A549 treated with CORT108297 at 1 μM for 4 hours (cell line): ENCODE measurements around the gene CDC42EP5. TPM values are rescaled to one million over a fixed set of nuclear protein-coding genes. Genes with fewer than 3 reads are reported as not detected.

Experiments
- total RNA-seq: library from RNA; stranded (reverse); fragments of 200-300 nt; extraction: Qiagen RNA extraction; gene quantifications from 5 replicates; pipeline ENCODE4 v1.2.3, GENCODE V29; 2022

Gene CDC42EP5, protein sequence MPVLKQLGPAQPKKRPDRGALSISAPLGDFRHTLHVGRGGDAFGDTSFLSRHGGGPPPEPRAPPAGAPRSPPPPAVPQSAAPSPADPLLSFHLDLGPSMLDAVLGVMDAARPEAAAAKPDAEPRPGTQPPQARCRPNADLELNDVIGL
- total RNA-seq = not detected in 5 replicates

DNA sequence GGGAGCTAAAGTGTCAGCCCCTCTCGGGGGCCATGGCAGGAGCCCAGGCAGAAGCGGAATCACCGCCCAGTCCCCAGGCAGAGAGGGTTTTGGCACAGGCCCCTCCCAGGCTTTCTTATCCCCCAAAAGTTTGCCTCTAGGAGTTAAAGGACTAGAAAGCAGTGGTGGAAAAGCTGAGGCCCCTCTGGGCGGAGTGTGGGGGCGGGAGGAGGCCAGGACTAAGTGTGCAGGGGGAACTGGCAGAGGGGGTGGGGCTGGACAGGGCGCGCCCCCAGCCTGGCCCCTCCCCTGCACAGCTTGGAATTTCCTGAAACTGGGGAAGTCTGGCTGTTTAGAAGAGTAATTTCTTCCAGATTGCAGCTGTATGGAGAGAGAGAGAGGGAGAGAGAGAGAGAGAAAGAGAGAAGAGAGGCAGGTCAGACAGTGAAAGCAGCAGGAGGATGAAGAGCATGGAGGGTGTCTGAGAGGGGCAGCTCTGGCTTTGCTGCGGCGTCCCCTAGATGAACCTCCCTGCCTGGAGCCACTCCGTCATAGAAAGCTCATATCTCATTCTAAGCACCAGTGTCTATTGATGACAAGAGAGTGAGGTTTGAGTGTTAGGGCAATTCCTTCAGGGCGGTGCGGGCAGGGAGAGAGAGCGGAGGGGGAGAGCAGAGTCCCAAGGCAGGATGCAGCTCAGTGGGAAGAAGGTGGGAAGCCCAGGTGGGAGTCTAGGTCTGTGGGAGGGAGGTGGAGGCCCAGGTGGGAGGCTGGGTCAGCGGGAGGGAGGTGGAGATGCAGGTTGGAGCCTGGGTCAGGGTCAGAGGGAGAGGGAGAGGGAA, at the start of gene CDC42EP5:
TSS of gene CDC42EP5 (minus strand) at position 226 of the 821 bp plus-strand sequence. CDS start 7,749 bp downstream, outside the sequence.

DNA sequence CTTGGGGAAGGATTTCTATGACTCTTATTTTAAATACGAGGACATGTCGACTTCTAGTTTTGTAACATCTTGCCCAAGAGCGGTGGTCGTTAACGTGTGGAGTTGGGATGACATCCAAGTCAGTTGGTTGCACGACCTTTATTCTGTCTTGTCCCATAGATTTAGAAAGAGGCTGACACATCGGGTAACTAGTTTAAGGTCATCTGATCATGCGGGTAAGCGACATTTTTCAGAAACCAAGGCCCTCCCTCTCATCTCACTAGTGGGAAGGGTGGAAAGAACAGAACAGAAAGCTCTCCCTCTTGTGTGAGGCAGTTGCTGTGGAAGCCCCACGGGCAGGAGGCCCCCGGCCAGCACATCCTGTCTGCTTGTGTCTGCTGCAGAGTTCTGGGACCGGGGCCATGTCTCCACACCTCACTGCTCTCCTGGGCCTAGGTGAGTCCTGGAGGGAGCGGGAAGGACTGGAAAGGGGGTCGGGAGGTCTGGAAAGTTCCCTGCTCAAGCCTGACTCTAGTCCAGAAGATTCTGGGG, 29.5 kb upstream of the CDC42EP5 start, which contains the start of gene LAIR2:
TSS of gene LAIR2 (plus strand) at position 314 of the 531 bp plus-strand sequence. CDS start at position 402, 88 bp downstream.

DNA sequence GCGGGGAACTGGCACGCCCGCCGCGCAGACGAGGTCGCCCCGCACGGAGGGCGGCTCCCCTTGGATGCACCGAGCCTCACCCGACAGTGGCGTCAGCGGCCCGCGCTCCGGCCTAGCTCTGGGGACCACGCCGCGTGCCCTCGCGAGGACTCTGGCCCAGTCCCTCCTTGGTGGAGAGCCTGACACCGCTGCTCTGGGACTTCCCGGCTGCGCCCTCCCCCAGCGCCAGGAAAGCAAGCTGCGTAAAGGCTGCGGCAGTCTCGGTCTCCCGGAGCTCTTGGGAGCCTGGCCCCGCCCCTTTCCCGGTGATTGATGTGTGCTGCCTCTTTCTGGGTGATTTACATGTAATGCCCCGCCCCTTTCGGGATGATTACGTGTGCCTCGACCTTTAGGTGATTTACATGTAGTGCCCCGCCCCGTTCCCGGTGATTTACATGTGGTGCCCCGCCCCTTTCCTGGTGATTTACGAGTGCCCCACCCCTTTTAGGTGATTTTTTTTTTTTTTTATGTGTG, 9.5 kb downstream of the CDC42EP5 start, which contains the start of gene LENG9:
TSS of gene LENG9 (minus strand) at position 248 of the 513 bp plus-strand sequence. CDS start 252 bp downstream, outside the sequence.

DNA sequence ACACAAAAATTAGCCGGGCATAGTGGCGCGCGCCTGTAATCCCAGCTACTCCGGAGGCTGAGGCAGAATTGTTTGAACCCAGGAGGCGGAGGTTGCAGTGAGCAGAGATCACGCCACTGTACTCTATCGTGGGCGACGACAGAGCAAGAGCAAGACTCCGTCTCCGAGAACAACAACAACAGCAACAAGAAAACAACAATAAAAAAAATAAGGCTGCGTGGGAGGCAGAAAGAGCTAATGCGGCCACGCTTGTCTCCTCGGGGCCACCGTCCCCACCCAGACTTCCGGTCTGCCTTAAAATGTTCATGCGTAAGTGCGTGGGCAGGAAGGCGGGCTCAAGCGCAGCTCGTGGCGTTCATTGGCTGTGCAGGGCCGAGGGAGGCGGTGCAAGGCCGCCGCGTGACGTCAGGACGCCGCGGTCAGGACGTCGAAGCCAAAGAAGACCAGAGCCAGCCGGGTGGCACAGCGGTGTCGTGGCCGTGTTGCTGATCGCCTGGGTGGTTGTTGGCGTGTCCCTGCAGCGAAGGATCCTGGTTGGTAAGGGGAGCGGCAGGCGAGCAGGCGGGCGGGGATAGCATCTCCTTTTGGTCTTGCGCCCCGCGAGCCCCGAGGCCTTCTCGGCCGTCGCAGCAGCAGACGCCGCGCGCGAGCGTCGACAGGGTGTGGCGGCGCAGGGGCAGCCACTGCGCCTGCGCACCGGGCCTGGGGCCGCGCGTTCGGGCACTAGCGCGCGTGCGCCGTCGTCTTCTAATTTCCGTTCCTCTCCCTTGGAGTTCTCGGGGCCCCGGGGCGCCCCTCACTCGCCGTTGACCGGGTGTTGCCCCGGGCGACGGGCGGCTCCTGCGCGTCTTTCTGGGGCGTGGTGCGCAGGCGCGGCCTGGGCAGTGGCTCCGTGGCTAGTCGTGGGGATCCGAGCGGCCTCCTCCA, 24.1 kb downstream of the CDC42EP5 start, which contains the start of gene LENG8:
TSS of gene LENG8 (plus strand) at position 426 of the 927 bp plus-strand sequence. CDS start 2,146 bp downstream, outside the sequence.

DNA sequence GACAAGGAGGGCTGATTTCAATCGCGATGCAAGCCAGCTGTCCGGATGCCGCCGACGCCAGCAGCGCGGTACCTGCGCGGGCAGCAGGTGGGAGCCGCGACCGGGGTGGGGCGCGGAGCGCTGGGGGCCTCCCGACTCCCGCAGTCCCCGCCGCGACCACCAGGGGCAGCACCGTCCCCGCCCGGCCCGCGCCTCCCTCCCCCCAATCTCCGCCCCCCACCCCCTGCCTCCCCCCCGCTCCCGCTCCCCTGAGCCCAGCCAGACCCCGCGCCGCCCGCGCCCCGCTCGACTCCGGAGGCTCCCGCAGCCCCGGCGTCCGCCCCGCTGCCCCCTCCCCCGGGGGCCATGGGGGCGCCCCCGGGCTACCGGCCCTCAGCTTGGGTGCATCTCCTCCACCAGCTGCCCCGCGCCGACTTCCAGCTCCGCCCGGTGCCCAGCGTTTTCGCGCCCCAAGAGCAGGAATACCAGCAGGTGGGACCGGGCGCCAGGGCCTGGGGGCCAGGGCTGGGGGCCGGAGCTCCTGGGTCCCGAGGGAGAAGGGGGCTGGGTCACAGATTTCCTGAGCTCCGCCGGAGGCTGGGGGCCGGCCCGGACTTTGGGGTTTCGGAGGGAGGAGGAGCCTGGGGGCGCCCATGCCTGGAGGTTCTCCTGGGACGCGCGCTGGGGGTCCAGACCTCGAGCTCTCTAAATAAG, 57.7 kb downstream of the CDC42EP5 start, which contains the start of gene TTYH1:
TSS of gene TTYH1 (plus strand) at position 257 of the 693 bp plus-strand sequence. CDS start at position 346, 89 bp downstream.

Other genes starting within 250 kb of the CDC42EP5 start
- 0.06 TPM in 1 of 5 replicates, not detected in the others for gene LILRA6, start 230.5 kb downstream of the CDC42EP5 start, total RNA-seq
- gene LILRB5, start 216.0 kb downstream of the CDC42EP5 start, total RNA-seq = 0.03 to 0.06 TPM in 2 of 5 replicates, not detected in the others
- 0.05 to 0.13 TPM (median 0.09 TPM) in 3 of 5 replicates, not detected in the others for gene LILRB2, start 192.2 kb downstream of the CDC42EP5 start, total RNA-seq
- gene LILRA5, start 160.1 kb downstream of the CDC42EP5 start, total RNA-seq = not detected in 5 replicates
- gene LILRA4, start 134.1 kb downstream of the CDC42EP5 start, total RNA-seq = 0.13 TPM in 1 of 5 replicates, not detected in the others
- gene LAIR1, start 108.4 kb downstream of the CDC42EP5 start, total RNA-seq = not detected in 5 replicates
- 0.07 to 0.27 TPM (median 0.20 TPM) in 3 of 5 replicates, not detected in the others for gene TTYH1, start 57.8 kb downstream of the CDC42EP5 start, total RNA-seq
- gene LENG8, start 24.1 kb downstream of the CDC42EP5 start, total RNA-seq = 68.5 to 144 TPM (median 126 TPM) in 5 replicates
- 3.7 to 8.0 TPM (median 7.3 TPM) in 5 replicates for gene LENG9, start 9.5 kb downstream of the CDC42EP5 start, total RNA-seq
- gene LAIR2, start 29.5 kb upstream of the CDC42EP5 start, total RNA-seq = not detected in 5 replicates
- not detected in 5 replicates for gene LILRA2, start 100.5 kb upstream of the CDC42EP5 start, total RNA-seq
- gene LILRA1, start 120.3 kb upstream of the CDC42EP5 start, total RNA-seq = not detected in 5 replicates
- 0.08 TPM in 1 of 5 replicates, not detected in the others for gene LILRB1, start 157.2 kb upstream of the CDC42EP5 start, total RNA-seq
- 0.06 TPM in 1 of 5 replicates, not detected in the others for gene LILRB4, start 189.7 kb upstream of the CDC42EP5 start, total RNA-seq